Dendritic cell treated with granulocyte-macrophage colony-stimulating factor and Interleukin-4, amounts not matched to agents 40 ng/mL and 50 ng/mL, for 4 days (primary cell): Measurements from ENCODE around the gene GDA.
"Not testable (repeated sequence)": the region's sequence is repeated elsewhere in the genome, so short reads cannot be mapped to it uniquely, and the experiment has no call there.

Experiments
- H3K27ac Mint-ChIP-seq: one replicate; pipeline ENCODE4 v1.8.0; 2022; ENCODE audit warnings: mild to moderate bottlenecking, mixed read lengths
- H3K27me3 Mint-ChIP-seq: one replicate; pipeline ENCODE4 v1.8.0; 2022; ENCODE audit warnings: mild to moderate bottlenecking, mixed read lengths
- H3K36me3 Mint-ChIP-seq: one replicate; pipeline ENCODE4 v1.8.0; 2022; ENCODE audit warnings: low read depth, mixed read lengths
- H3K4me1 Mint-ChIP-seq: one replicate; pipeline ENCODE4 v1.8.0; 2022; ENCODE audit warnings: low read depth, mixed read lengths
- H3K4me3 Mint-ChIP-seq: one replicate; pipeline ENCODE4 v1.8.0; 2022; ENCODE audit warnings: mild to moderate bottlenecking, moderate library complexity, mixed read lengths
- H3K9me3 Mint-ChIP-seq: one replicate; pipeline ENCODE4 v1.8.0; 2022; ENCODE audit warnings: mixed read lengths
- intact Hi-C: fragments of 100-400 bp; cut with micrococcal nuclease; formaldehyde crosslinking; loops from one replicate; pipeline ENCODE4 v1.15.0; 2022

Gene GDA

GRCh38 chr9:72291576-72291975 lies 142.3 kb downstream of the GDA start:
- Mint-ChIP-seq H3K9me3 (peaks cover 11% of the 10 kb centered on the region), H3K27ac (peak overlapping the region; percentile 12), H3K4me1 (peaks cover 50% of the 10 kb centered on the region)
- not testable (repeated sequence) for H3K36me3 Mint-ChIP-seq, H3K4me3 Mint-ChIP-seq, H3K27me3 Mint-ChIP-seq
- intact Hi-C loops = loop anchor here (5.0 kb wide), 1 partner anchor 301 kb away; no protein-coding TSS in a partner anchor

DNA sequence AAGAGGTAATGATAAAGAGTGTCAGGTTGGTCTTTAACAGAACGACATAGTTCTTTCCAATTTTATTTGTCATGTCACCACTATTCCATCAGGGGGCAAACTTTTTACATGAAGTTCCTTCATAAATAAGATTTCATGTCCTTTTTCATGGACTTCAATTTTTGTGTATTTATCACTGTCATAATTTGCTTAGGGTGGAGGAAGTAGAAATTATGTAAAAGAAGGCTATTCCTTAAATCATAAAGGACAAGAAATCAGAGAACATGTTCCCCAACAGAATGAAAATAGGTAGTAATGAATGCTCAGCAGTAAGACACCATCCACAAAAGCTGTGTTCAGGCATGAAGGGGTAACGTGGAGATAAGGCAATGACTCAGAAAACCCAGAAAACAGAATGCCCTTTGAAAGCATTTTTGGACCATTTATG lies 143.0 kb downstream of the GDA start:
- Mint-ChIP-seq H3K4me1 (peaks cover 57% of the 10 kb centered on the region), H3K27ac (peak overlapping the region; percentile 98), H3K9me3 (peaks cover 11% of the 10 kb centered on the region), H3K36me3 (peaks cover 5% of the 10 kb centered on the region), H3K27me3 (no peaks in the 10 kb centered on the region), H3K4me3 (peak overlapping the region; percentile 5)
- intact Hi-C loops = loop anchor here (2.0 to 5.0 kb wide), 2 partner anchors 71 to 300 kb away; no protein-coding TSS in a partner anchor

GRCh38 chr9:72292874-72293607 lies 143.8 kb downstream of the GDA start:
- H3K36me3 Mint-ChIP-seq = peaks cover 5% of the 10 kb centered on the region
- H3K27me3 Mint-ChIP-seq = no peaks in the 10 kb centered on the region
- H3K27ac Mint-ChIP-seq = peak overlapping the region; percentile 98
- peaks cover 62% of the 10 kb centered on the region for H3K4me1 Mint-ChIP-seq
- peaks cover 11% of the 10 kb centered on the region for H3K9me3 Mint-ChIP-seq
- intact Hi-C loops = loop anchor here (2.0 to 5.0 kb wide), 2 partner anchors 70 to 299 kb away; no protein-coding TSS in a partner anchor
- H3K4me3 Mint-ChIP-seq = no peak overlapping the region

- H3K9me3 Mint-ChIP-seq = peaks cover 3% of the 10 kb centered on the region
- peak overlapping the region; percentile 59 for H3K4me3 Mint-ChIP-seq
- H3K27ac Mint-ChIP-seq = peak overlapping the region; percentile 98
- intact Hi-C loops = loop anchor here (1.0 to 5.0 kb wide), 3 partner anchors 10 to 297 kb away; no protein-coding TSS in a partner anchor
- H3K27me3 Mint-ChIP-seq = no peaks in the 10 kb centered on the region
- H3K4me1 Mint-ChIP-seq = peaks cover 76% of the 10 kb centered on the region
- H3K36me3 Mint-ChIP-seq = peaks cover 5% of the 10 kb centered on the region
Measured at GRCh38 chr9:72294936-72295335, 145.7 kb downstream of the GDA start.

GRCh38 chr9:72297516-72297915 lies 148.3 kb downstream of the GDA start:
- Mint-ChIP-seq H3K4me1 (peaks cover 81% of the 10 kb centered on the region), H3K36me3 (peaks cover 5% of the 10 kb centered on the region), H3K27me3 (no peaks in the 10 kb centered on the region), H3K4me3 (no peak overlapping the region), H3K27ac (peak overlapping the region; percentile 5), H3K9me3 (no peaks in the 10 kb centered on the region)
- intact Hi-C loops = no loop called here

GRCh38 chr9:72299017-72299603 lies 149.9 kb downstream of the GDA start:
- peaks cover 5% of the 10 kb centered on the region for H3K36me3 Mint-ChIP-seq
- intact Hi-C loops = no loop called here
- peak overlapping the region; percentile 79 for H3K27ac Mint-ChIP-seq
- no peak overlapping the region for H3K4me3 Mint-ChIP-seq
- H3K4me1 Mint-ChIP-seq = peaks cover 80% of the 10 kb centered on the region
- H3K27me3 Mint-ChIP-seq = no peaks in the 10 kb centered on the region
- no peaks in the 10 kb centered on the region for H3K9me3 Mint-ChIP-seq

DNA sequence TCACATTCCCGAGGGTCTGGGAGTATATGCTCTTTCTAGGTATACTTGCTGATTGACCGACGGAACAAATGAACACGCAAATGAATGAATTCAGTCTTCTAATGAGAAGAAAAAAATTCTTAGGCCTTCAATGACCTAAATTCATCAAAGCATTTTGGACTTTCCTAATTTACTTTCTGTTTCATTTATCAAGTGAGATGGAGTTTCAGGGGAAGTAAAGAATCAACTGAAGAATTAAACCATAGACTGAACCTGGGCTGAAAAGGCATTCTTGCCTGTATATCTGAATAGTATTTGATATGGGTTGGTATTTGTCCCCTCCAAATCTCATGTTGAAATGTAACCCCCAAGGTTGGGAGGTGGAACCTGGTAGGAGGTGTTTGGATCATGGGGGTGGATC lies 151.6 kb downstream of the GDA start:
- Mint-ChIP-seq H3K36me3 (no peaks in the 10 kb centered on the region), H3K27ac (peak overlapping the region; percentile 79), H3K27me3 (no peaks in the 10 kb centered on the region), H3K4me1 (peaks cover 76% of the 10 kb centered on the region), H3K9me3 (no peaks in the 10 kb centered on the region), H3K4me3 (no peak overlapping the region)
- intact Hi-C loops = loop anchor here (10.0 kb wide), 3 partner anchors 396 to 854 kb away; partner anchors contain the start of genes ALDH1A1 and ANXA1
